22Rv1 (cell line): Measurements from ENCODE around the gene ZBTB5.
"Not testable (repeated sequence)": the region's sequence is repeated elsewhere in the genome, so short reads cannot be mapped to it uniquely, and the experiment has no call there.

Experiments used
- H3K27ac ChIP-seq: fragments of 450-650 bp; 2 replicates; pipeline ENCODE4 v1.5.1; 2017
- ZFX ChIP-seq: fragments of 450-650 bp; IDR thresholded peaks from 2 replicates; pipeline ENCODE4 v1.6.1; 2017; ENCODE audit warnings: antibody characterized with exemption, borderline replicate concordance
- TF ChIP-seq, protein P1 (sequence below): fragments of 450-650 bp; IDR thresholded peaks from 2 replicates; pipeline ENCODE4 v1.5.1; 2017; ENCODE audit warnings: mild to moderate bottlenecking

Gene ZBTB5

DNA sequence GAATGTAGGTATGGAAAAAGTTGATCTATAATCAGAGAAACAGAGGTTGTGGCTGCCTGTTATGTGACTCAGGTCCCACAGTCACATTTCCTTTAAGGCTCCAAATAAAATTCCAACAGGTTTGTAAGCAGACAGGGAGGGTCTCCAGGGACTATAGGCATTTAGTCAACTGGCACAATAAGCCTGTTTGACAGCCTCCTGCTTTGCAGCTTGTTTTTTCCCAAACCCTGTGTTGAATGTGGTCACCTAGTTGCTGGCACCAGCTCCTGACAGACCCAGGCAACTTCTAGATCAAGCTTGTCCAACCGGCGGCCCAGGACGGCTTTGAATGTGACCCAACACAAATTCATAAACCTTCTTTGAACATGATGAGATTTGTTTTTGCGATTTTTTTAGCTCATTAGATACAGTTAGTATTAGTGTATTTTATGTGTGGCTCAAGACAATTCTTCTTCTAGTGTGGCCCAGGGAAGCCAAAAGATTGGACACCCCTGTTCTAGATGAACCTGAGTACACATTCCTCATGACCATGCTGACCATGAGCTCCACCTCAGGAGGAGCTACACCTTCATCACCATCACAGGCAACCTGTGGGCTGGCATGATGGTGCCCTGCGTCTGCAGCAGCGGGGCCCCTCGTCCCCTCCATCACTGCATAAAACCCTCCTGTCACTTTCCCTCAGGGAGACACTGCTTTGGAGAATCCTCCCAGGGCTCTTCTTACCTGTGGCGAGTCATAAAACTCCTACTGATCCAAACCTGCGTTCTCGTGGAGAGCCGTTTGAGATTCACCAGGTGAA lies 58.4 kb downstream of the ZBTB5 start:
- TF ChIP-seq ZFX, result no peak
- TF ChIP-seq, protein P1, sequence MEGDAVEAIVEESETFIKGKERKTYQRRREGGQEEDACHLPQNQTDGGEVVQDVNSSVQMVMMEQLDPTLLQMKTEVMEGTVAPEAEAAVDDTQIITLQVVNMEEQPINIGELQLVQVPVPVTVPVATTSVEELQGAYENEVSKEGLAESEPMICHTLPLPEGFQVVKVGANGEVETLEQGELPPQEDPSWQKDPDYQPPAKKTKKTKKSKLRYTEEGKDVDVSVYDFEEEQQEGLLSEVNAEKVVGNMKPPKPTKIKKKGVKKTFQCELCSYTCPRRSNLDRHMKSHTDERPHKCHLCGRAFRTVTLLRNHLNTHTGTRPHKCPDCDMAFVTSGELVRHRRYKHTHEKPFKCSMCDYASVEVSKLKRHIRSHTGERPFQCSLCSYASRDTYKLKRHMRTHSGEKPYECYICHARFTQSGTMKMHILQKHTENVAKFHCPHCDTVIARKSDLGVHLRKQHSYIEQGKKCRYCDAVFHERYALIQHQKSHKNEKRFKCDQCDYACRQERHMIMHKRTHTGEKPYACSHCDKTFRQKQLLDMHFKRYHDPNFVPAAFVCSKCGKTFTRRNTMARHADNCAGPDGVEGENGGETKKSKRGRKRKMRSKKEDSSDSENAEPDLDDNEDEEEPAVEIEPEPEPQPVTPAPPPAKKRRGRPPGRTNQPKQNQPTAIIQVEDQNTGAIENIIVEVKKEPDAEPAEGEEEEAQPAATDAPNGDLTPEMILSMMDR, result no peak
- no peak overlapping the region for H3K27ac ChIP-seq

DNA sequence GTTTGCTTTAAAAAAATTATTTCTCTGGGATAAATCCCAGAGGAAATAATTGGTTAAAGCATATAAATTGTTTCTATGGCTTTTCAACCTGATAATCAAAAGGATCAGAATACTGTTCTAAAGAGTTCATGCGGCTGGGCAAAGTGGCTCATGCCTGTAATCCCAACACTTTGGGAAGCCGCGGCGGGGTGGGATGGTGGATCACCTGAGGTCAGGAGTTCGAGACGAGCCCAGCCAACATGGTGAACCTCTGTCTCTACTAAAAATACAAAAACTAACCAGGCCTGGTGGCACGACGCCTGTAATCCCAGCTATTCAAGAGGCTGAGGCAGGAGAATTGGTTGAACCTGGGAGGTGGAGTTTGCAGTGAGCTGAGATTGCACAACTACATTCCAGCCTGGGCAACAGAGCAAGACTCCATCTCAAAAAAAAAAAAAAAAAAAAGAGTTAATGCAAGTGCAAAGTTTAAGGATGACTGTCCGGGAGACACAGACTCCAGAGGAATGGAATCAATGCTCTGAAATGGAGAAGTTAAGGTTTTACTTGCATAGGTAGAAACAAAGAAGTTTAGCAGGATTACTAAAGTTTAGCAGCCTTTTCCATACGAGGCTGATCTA lies 59.4 kb downstream of the ZBTB5 start:
- TF ChIP-seq, protein P1, result no peak
- no peak for TF ChIP-seq ZFX
- no peak overlapping the region for H3K27ac ChIP-seq

DNA sequence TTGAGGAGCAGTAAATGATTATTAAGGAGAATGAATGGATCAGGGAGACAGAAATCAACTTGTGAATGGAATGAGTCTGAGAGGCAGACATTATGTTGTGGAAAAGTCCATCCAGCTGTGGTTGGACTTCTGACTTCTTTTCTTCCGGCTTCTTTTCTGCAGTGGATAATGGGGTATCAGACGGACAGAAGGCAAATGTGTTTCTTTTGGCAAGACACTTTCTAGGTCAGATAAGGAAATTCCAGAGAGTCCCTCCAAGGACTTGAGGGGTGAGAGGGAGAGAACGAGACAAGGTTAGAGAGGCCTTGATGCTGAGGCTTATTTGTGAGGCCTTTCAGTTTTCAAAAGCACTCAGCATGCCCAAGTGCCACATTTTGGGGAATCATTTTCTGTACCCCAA lies 59.9 kb downstream of the ZBTB5 start:
- TF ChIP-seq, protein P1, result no peak
- no peak for TF ChIP-seq ZFX
- no peak overlapping the region for H3K27ac ChIP-seq

DNA sequence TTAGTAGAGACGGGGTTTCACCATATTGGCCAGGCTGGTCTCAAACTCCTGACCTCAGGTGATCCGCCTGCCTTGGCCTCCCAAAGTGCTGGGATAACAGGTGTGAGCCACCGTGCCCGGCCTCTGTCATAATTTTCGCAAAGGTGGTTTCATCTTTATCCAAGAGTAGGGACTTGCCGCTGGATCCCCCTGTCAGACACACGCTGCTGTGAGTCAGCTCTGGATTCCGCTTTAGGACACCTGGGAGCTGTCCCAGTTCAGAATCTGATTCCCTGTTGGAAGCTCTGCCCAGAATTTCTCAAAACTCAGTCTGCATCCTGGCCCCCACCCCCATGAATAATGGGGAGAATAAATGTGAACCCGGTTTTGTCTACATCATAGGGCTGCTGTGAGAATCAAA lies 60.7 kb downstream of the ZBTB5 start:
- TF ChIP-seq ZFX, result no peak
- TF ChIP-seq, protein P1, result no peak
- no peak overlapping the region for H3K27ac ChIP-seq

DNA sequence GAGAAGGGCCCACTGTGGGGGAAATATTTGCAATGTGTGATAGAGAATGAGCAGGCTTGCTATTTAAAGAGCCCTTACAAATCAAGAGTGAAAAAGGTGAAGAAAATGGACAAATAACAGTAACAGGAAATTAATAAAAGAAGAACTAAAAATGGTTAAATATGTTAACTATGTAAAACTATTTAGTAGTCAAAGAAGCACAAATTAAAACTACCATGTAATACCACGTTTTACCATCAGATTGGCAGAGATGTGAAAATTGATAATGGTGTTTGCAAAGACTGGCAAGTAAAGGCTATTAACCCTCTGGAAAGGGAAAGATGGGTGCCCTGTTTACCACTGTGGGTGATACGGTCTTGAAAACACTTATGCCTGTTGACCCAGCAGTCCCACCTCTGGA lies 65.9 kb downstream of the ZBTB5 start:
- H3K27ac ChIP-seq, result no peak overlapping the region
- TF ChIP-seq, protein P1, result no peak
- no peak for TF ChIP-seq ZFX

DNA sequence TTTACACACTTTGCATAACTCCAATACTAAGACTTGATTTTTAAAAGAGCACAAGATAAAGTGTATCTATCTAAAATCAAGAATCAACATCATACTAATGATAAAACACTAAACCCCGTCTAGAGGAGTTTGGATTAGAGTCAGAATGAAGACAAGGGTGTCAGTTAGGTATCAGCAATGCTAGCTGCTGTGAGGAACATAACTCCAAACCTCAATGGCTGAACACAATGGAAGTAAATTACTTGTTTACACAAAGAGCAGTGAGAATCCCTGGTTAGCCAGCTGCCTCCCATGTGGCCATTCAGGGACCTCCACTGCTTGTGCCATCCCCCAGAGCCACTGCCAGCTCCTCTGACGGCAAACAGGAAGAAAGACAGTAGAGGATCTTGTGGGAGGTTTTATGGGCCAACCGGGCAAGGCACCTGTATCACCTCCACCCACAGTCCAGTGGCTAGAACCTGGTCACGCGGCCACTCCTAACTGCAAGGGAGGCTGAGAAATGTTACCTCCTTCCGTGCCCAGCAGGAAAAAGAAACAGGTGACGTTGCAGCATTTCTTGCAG lies 66.7 kb downstream of the ZBTB5 start:
- TF ChIP-seq ZFX, result no peak
- TF ChIP-seq, protein P1, result no peak
- no peak overlapping the region for H3K27ac ChIP-seq

DNA sequence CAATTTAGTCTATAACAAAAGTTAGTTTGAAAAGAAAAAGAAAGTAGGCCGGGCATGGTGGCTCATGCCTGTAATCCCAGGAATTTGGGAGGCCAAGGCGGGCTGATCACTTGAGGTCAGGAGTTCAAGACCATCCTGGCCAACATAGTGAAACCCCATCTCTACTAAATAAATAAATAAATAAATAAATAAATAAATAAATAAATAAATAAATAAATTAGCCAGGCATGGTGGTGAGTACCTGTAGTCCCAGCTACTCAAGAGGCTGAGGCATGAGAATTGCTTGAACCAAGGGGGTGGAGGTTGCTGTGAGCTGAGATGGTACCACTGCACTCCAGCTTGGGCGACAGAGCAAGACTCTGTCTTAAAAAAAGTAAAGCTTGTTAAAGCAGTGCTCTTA lies 67.3 kb downstream of the ZBTB5 start:
- not testable (repeated sequence) for H3K27ac ChIP-seq
